Cardiac fibroblast (primary cell): ENCODE measurements around the gene CNTN5.

Experiments used
- DNase-seq, 2 donors: peaks; one replicate each; pipeline versions ENCODE4 v3.0.0 to v3.0.0-alpha.2; 2010; ENCODE audit warnings: low read depth in 2 of 2
- H3K4me3 ChIP-seq, 2 donors: replicated peaks in 1 of 2; 1 replicate in 1 of 2; 2 replicates in 1 of 2; pipeline ENCODE4 v1.5.1; 2011; ENCODE audit warnings: low read depth in 2 of 2, low read length in 2 of 2, mild to moderate bottlenecking in 2 of 2, moderate library complexity in 1 of 2
- CTCF ChIP-seq: IDR thresholded peaks from one replicate; pipeline ENCODE4 v1.5.1; 2011; ENCODE audit warnings: low read depth, mild to moderate bottlenecking, low read length, inconsistent platforms

Gene CNTN5

GRCh38 chr11:99501655-99502054 is 480.9 kb downstream of the CNTN5 start:
- no peak overlapping the region for H3K4me3 ChIP-seq
- TF ChIP-seq CTCF, result no peak
- DNase-seq, result no peak

GRCh38 chr11:99505316-99505715 is 484.6 kb downstream of the CNTN5 start:
- no peak for TF ChIP-seq CTCF
- peak; percentile 63 to 93 for DNase-seq
- H3K4me3 ChIP-seq, result no peak overlapping the region

GRCh38 chr11:99505831-99506230 is 485.1 kb downstream of the CNTN5 start:
- no peak overlapping the region for H3K4me3 ChIP-seq
- no peak for TF ChIP-seq CTCF
- no peak for DNase-seq

GRCh38 chr11:99509863-99510262 is 489.1 kb downstream of the CNTN5 start:
- no peak overlapping the region for H3K4me3 ChIP-seq
- DNase-seq, result no peak
- no peak for TF ChIP-seq CTCF

- no peak for TF ChIP-seq CTCF
- no peak for DNase-seq
- H3K4me3 ChIP-seq, result no peak overlapping the region
These were observed 492.6 kb downstream of the CNTN5 start for GRCh38 chr11:99513368-99513767.

- no peak for TF ChIP-seq CTCF
- DNase-seq, result no peak
- H3K4me3 ChIP-seq, result no peak overlapping the region
These were observed 498.3 kb downstream of the CNTN5 start for GRCh38 chr11:99519095-99519494.

GRCh38 chr11:99522467-99523173 is 501.9 kb downstream of the CNTN5 start:
- DNase-seq, result peak in 1 of 2 donors; percentile 50
- no peak overlapping the region for H3K4me3 ChIP-seq
- no peak for TF ChIP-seq CTCF
